ENCODE data around the gene ATF4. TPM values are rescaled to one million over a fixed set of nuclear protein-coding genes. Genes with fewer than 3 reads are reported as not detected.
A peak's percentile ranks its signal among the peaks of the same experiment; 100 is the strongest.

The ATF4 gene
- total RNA-seq, 1 experiment from 2014 or later, result 717 TPM

DNA sequence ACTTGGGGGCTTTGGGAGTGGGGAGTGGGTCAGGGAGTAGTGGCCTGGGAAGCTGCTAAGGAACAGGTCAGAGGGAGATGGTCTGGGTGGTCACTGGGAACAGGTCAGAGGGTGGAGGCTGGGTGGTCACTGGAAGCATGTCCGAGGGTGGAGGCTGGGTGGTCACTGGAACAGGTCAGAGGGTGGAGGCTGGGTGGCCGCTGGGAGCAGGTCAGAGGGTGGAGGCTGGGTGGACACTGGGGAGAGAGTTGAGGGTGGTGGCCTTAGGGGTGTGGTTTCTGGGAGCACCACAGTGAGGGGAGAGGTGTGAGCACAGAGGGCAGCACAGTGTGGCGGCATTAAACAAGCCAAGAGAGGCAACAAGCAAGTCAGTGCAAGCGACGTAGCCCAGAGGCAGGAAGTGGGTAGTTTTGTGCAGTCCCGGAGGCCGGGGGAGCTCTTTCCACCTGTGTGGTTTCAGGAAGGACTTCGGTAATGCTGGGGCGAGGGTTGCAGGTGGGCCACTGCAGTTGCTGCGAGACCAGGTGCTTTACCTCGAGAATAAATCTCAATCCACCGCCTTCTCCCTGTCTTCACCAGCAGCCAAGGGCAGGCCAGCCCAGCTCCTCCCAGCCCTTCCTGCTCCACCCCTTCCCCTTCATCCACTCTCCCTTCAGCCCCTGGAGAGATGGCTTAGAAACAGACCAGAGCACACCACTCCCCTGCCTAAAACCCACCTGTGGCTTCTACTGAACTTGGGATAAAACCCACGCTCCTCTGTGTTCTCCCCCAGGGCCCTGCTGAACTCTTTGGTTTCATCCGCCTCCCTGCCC, 47.0 kb downstream of the ATF4 start:
- CTCF ChIA-PET, result interaction anchor here (0.6 kb wide), 2 partner anchors 489 to 539 kb away, joined by 3 to 4 read pairs; no protein-coding TSS in a partner anchor

DNA sequence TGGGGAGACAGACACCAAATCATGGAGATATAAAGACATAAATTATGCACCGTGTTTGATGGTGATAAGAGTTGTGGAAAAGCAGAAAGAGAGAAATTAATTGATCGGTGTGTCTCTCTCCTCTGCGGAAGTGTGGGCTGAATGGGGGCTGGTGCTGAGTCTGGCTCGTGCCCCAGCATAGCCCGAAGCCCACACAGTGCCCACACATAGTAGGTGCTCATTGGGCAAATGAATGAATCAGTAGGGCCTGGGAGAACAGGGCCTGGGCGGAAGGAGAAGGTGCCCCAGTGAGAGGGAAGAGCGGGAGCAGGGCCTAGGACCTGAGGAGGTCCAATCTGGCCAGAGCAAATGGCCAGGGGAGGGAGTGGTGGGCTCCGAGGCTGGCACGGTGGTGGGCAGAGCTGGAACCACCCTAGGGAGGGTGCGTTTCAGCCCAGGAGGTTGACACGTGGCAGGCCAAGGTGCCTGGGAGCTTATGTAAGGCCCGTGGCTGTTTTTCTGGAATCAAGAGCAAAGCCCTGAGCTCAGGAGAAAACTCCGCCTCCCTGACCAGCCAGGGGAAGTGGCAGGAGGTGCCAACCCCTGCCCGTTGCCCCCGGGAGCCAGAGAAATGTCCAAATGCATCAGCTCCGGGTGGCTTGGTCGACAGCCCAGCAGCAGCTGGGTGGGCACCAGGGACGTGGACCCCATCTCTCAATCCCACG, 48.1 kb downstream of the ATF4 start:
- ChIA-PET CTCF (no interaction called here), POLR2A (no interaction called here)
- Mint-ChIP-seq H3K36me3 (ENCODE audit: insufficient read depth, unreplicated experiment) (no peaks in the 10 kb centered on the region), H3K27ac (ENCODE audit: low read depth, unreplicated experiment) (no peak overlapping the region), H3K4me1 (ENCODE audit: insufficient read depth, unreplicated experiment) (no peaks in the 10 kb centered on the region), H3K9me3 (ENCODE audit: unreplicated experiment) (peaks cover 10% of the 10 kb centered on the region), H3K27me3 (ENCODE audit: insufficient read depth, unreplicated experiment) (no peaks in the 10 kb centered on the region), H3K4me3 (ENCODE audit: unreplicated experiment) (no peak overlapping the region)
- TF ChIP-seq, protein P1, sequence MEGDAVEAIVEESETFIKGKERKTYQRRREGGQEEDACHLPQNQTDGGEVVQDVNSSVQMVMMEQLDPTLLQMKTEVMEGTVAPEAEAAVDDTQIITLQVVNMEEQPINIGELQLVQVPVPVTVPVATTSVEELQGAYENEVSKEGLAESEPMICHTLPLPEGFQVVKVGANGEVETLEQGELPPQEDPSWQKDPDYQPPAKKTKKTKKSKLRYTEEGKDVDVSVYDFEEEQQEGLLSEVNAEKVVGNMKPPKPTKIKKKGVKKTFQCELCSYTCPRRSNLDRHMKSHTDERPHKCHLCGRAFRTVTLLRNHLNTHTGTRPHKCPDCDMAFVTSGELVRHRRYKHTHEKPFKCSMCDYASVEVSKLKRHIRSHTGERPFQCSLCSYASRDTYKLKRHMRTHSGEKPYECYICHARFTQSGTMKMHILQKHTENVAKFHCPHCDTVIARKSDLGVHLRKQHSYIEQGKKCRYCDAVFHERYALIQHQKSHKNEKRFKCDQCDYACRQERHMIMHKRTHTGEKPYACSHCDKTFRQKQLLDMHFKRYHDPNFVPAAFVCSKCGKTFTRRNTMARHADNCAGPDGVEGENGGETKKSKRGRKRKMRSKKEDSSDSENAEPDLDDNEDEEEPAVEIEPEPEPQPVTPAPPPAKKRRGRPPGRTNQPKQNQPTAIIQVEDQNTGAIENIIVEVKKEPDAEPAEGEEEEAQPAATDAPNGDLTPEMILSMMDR (IDR thresholded peaks at IDR 0.05; ENCODE audit: unreplicated experiment), result no peak
- intact Hi-C loops (cut with micrococcal nuclease), result no loop called here
- BruUV-seq (replicated peaks), result no TSS peak
- no peak for DNase-seq (ENCODE audit: unreplicated experiment)

More for the DNA sequence above, 47.0 kb downstream of the ATF4 start:
- intact Hi-C loops (cut with micrococcal nuclease), result no loop called here
- Mint-ChIP-seq H3K4me3 (ENCODE audit: unreplicated experiment) (no peak overlapping the region), H3K4me1 (ENCODE audit: insufficient read depth, unreplicated experiment) (no peaks in the 10 kb centered on the region), H3K27me3 (ENCODE audit: insufficient read depth, unreplicated experiment) (no peaks in the 10 kb centered on the region), H3K27ac (ENCODE audit: low read depth, unreplicated experiment) (no peak overlapping the region), H3K36me3 (ENCODE audit: insufficient read depth, unreplicated experiment) (no peaks in the 10 kb centered on the region), H3K9me3 (ENCODE audit: unreplicated experiment) (peaks cover 10% of the 10 kb centered on the region)
- BruUV-seq (replicated peaks), result no TSS peak
- DNase-seq (ENCODE audit: unreplicated experiment), result peak; percentile 31
- POLR2A ChIA-PET, result no interaction called here
- TF ChIP-seq, protein P1 (IDR thresholded peaks at IDR 0.05; ENCODE audit: unreplicated experiment), result no peak

DNA sequence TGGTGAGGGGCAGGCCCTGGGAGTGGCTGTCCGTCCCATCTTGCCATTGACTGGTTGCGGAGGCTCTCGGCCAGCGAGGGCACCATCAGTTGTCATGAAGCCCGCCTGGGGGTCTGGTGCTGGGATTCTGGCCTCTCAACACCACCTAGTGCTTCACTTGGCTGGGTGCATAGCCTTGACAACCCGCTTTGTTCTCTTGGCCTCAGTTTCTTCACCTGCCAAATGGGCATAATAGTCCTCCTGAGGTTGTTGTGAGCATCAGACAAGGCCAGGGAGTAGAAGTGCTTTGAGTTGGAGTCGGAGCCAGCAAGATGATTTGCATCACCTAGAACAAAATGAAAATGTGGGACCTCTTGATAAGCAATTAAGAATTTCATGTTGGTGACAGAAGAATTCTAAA, 48.7 kb downstream of the ATF4 start:
- TF ChIP-seq, protein P1 (IDR thresholded peaks at IDR 0.05; ENCODE audit: unreplicated experiment), result no peak
- no TSS peak for BruUV-seq (replicated peaks)
- CTCF ChIA-PET, result no interaction called here
- no peak for DNase-seq (ENCODE audit: unreplicated experiment)
- no peaks in the 10 kb centered on the region for H3K27me3 Mint-ChIP-seq (ENCODE audit: insufficient read depth, unreplicated experiment)
- intact Hi-C loops (cut with micrococcal nuclease), result no loop called here
- H3K9me3 Mint-ChIP-seq (ENCODE audit: unreplicated experiment), result peaks cover 10% of the 10 kb centered on the region
- no peak overlapping the region for H3K4me3 Mint-ChIP-seq (ENCODE audit: unreplicated experiment)
- POLR2A ChIA-PET, result no interaction called here
- no peak overlapping the region for H3K27ac Mint-ChIP-seq (ENCODE audit: low read depth, unreplicated experiment)
- H3K36me3 Mint-ChIP-seq (ENCODE audit: insufficient read depth, unreplicated experiment), result no peaks in the 10 kb centered on the region
- H3K4me1 Mint-ChIP-seq (ENCODE audit: insufficient read depth, unreplicated experiment), result no peaks in the 10 kb centered on the region

- Mint-ChIP-seq H3K27me3 (ENCODE audit: insufficient read depth, unreplicated experiment) (no peaks in the 10 kb centered on the region), H3K27ac (ENCODE audit: low read depth, unreplicated experiment) (no peak overlapping the region), H3K9me3 (ENCODE audit: unreplicated experiment) (peaks cover 8% of the 10 kb centered on the region), H3K4me3 (ENCODE audit: unreplicated experiment) (no peak overlapping the region), H3K4me1 (ENCODE audit: insufficient read depth, unreplicated experiment) (peaks cover 8% of the 10 kb centered on the region), H3K36me3 (ENCODE audit: insufficient read depth, unreplicated experiment) (no peaks in the 10 kb centered on the region)
- ChIA-PET CTCF (no interaction called here), POLR2A (no interaction called here)
- intact Hi-C loops (cut with micrococcal nuclease), result no loop called here
- TF ChIP-seq, protein P1 (IDR thresholded peaks at IDR 0.05; ENCODE audit: unreplicated experiment), result no peak
- no TSS peak for BruUV-seq (replicated peaks)
- no peak for DNase-seq (ENCODE audit: unreplicated experiment)
Measured at GRCh38 chr22:39570226-39570625, 49.9 kb downstream of the ATF4 start.

Measured in MCF 10A (cell line).